ENCODE measurements around the gene GAPDHS. TPM values are rescaled to one million over a fixed set of nuclear protein-coding genes. Genes with fewer than 3 reads are reported as not detected.

Gene GAPDHS
- total RNA-seq, 1 experiment from 2014 or later, result not detected

DNA sequence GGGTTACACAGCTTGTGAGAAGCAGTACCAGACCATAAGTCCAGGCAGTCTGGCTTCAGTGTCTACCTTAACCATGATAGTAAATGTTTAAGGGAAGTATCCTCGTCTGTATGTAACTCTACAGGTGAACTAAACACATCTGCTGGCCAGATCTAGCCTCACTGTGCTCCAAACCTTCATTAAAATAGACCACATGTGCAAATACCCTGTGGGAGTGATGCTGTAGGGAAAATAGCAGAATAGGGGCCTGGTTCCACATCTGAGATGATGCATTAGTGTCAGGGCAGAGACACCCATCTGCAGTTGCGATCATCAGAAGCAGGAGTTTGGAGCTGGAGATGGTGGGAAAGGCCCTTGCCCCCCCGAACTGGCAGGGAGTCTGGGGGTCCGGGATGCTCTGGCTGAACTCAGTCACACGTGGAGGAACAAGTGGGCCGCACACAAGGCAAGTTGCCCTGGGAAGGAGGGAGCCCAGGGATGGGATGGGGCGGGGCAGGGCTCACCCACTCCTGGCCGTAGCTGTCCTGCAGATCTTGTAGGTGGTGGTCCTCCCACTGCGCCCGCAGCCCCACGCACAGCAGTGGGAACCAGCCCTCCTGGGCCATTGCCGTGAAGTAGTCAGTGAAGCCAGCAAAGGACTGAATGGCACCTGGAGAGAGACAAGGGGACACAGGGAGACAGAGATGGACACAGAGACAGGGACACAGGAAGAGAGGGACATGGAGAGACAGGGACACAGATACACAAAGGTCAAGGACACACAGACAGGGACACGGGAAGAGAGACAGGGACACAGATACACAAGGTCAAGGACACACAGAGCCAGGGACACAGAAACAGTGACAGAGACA is 19.5 kb downstream of the GAPDHS start:
- no peak overlapping the region for H2AFZ ChIP-seq (ENCODE audit: low read depth, low read length, poor library complexity, severe bottlenecking)
- no peak for DNase-seq (ENCODE audit: low read depth, low spot score)
- POLR2A ChIA-PET, result no interaction called here
- RAD21 ChIA-PET (ENCODE audit: low non-redundant PET in 1 of 2, low total read pairs in 2 of 2, uncharacterized antibody in 2 of 2, unreplicated experiment in 2 of 2), result no interaction called here
- no peak overlapping the region for H3K4me2 ChIP-seq (ENCODE audit: low read length)
- H3K27me3 ChIP-seq (ENCODE audit: insufficient read depth, low read length), result no peaks in the 10 kb centered on the region
- no peak for ATAC-seq
- BruUV-seq (replicated peaks), result no TSS peak
- intact Hi-C loops (cut with micrococcal nuclease), result no loop called here
- peaks cover 8% of the 10 kb centered on the region; the same call in 1 of the 2 replicates for H3K79me2 ChIP-seq (ENCODE audit: insufficient read depth, low read length)
- H3K4me1 ChIP-seq (ENCODE audit: control insufficient read depth in 1 of 2, insufficient read depth in 2 of 2, low read length in 2 of 2), result peaks cover 0 to 8% of the 10 kb centered on the region in 2 experiments; a peak in 2 of 4 replicates
- H4K20me1 ChIP-seq (ENCODE audit: insufficient read depth), result no peaks in the 10 kb centered on the region
- H3K9ac ChIP-seq (ENCODE audit: low read length), result no peak overlapping the region
- no peaks in the 10 kb centered on the region for H3K9me2 ChIP-seq (ENCODE audit: insufficient read depth)
- no peaks in the 10 kb centered on the region; a peak in 1 of 4 replicates for H3K36me3 ChIP-seq (ENCODE audit: control insufficient read depth in 1 of 2, insufficient read depth in 2 of 2, low read length in 2 of 2)
- CTCF ChIA-PET, result no interaction called here
- no peak for TF ChIP-seq EGR1 (IDR thresholded peaks at IDR 0.05; ENCODE audit: low read depth)
- TF ChIP-seq FOSL1 (IDR thresholded peaks at IDR 0.05; ENCODE audit: low read depth), result no peak
- TF ChIP-seq SP1 (IDR thresholded peaks at IDR 0.05; ENCODE audit: low read depth), result no peak
- TF ChIP-seq ZNF274 (IDR thresholded peaks at IDR 0.05; ENCODE audit: low read depth, low read length), result no peak
- no peak for TF ChIP-seq TCF7L2 (IDR thresholded peaks at IDR 0.05; ENCODE audit: borderline replicate concordance, extremely low read depth, insufficient read depth, insufficient read length)
- TF ChIP-seq, protein P1, sequence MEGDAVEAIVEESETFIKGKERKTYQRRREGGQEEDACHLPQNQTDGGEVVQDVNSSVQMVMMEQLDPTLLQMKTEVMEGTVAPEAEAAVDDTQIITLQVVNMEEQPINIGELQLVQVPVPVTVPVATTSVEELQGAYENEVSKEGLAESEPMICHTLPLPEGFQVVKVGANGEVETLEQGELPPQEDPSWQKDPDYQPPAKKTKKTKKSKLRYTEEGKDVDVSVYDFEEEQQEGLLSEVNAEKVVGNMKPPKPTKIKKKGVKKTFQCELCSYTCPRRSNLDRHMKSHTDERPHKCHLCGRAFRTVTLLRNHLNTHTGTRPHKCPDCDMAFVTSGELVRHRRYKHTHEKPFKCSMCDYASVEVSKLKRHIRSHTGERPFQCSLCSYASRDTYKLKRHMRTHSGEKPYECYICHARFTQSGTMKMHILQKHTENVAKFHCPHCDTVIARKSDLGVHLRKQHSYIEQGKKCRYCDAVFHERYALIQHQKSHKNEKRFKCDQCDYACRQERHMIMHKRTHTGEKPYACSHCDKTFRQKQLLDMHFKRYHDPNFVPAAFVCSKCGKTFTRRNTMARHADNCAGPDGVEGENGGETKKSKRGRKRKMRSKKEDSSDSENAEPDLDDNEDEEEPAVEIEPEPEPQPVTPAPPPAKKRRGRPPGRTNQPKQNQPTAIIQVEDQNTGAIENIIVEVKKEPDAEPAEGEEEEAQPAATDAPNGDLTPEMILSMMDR (IDR thresholded peaks at IDR 0.05 in 2 of 3, conservative IDR thresholded peaks at IDR 0.05 in 1 of 3; ENCODE audit: borderline replicate concordance in 1 of 3, insufficient read depth in 1 of 3, low read depth in 2 of 3, low read length in 2 of 3), result no peak
- TF ChIP-seq EZH2 (IDR thresholded peaks at IDR 0.05), result no peak
- TF ChIP-seq SRF (IDR thresholded peaks at IDR 0.05; ENCODE audit: low read depth), result no peak
- TF ChIP-seq, protein P2, sequence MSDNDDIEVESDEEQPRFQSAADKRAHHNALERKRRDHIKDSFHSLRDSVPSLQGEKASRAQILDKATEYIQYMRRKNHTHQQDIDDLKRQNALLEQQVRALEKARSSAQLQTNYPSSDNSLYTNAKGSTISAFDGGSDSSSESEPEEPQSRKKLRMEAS (IDR thresholded peaks at IDR 0.05), result no peak
- no peak for TF ChIP-seq SIN3A (IDR thresholded peaks at IDR 0.05; ENCODE audit: low read depth)
- TF ChIP-seq, protein P3, sequence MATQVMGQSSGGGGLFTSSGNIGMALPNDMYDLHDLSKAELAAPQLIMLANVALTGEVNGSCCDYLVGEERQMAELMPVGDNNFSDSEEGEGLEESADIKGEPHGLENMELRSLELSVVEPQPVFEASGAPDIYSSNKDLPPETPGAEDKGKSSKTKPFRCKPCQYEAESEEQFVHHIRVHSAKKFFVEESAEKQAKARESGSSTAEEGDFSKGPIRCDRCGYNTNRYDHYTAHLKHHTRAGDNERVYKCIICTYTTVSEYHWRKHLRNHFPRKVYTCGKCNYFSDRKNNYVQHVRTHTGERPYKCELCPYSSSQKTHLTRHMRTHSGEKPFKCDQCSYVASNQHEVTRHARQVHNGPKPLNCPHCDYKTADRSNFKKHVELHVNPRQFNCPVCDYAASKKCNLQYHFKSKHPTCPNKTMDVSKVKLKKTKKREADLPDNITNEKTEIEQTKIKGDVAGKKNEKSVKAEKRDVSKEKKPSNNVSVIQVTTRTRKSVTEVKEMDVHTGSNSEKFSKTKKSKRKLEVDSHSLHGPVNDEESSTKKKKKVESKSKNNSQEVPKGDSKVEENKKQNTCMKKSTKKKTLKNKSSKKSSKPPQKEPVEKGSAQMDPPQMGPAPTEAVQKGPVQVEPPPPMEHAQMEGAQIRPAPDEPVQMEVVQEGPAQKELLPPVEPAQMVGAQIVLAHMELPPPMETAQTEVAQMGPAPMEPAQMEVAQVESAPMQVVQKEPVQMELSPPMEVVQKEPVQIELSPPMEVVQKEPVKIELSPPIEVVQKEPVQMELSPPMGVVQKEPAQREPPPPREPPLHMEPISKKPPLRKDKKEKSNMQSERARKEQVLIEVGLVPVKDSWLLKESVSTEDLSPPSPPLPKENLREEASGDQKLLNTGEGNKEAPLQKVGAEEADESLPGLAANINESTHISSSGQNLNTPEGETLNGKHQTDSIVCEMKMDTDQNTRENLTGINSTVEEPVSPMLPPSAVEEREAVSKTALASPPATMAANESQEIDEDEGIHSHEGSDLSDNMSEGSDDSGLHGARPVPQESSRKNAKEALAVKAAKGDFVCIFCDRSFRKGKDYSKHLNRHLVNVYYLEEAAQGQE (IDR thresholded peaks at IDR 0.05; ENCODE audit: low read depth), result no peak
- no peak for TF ChIP-seq YY1 (IDR thresholded peaks at IDR 0.05; ENCODE audit: extremely low read depth, insufficient replicate concordance, low read depth, low read length)
- no peak for TF ChIP-seq POLR2AphosphoS5 (IDR thresholded peaks at IDR 0.05; ENCODE audit: low read depth, low read length)
- TF ChIP-seq CBX3 (IDR thresholded peaks at IDR 0.05; ENCODE audit: low read depth), result no peak
- no peak for TF ChIP-seq RAD21 (IDR thresholded peaks at IDR 0.05; ENCODE audit: low read depth)
- TF ChIP-seq POLR2A (IDR thresholded peaks at IDR 0.05; ENCODE audit: borderline replicate concordance, extremely low read depth, insufficient read depth, insufficient read length), result no peak
- no peak for TF ChIP-seq EZH2phosphoT487 (IDR thresholded peaks at IDR 0.05; ENCODE audit: borderline replicate concordance)
- H3K27ac ChIP-seq (ENCODE audit: low read depth, low read length), result no peak overlapping the region
- H3K9me3 ChIP-seq (ENCODE audit: control insufficient read depth in 1 of 2, insufficient read depth in 1 of 2, low read depth in 1 of 2, low read length in 2 of 2), result no peaks in the 10 kb centered on the region
- no peak overlapping the region for H3K4me3 ChIP-seq (replicated peaks in 1 of 2; ENCODE audit: low read depth in 1 of 2, low read length in 2 of 2)
